A549 (cell line): ENCODE results near the gene KCTD12. TPM values are rescaled to one million over a fixed set of nuclear protein-coding genes. Genes with fewer than 3 reads are reported as not detected.

Experiments
- ATAC-seq, 2 experiments: fragments of 200-7000 bp in 1 of 2; fragments of >200 bp in 1 of 2; cut with Nextera tagmentation in 1 of 2; cut with Tn5 transposase in 1 of 2; 3 replicates each; pipeline versions ENCODE4 v1.8.0 to v1.9.1; 2018 to 2020; ENCODE audit warnings: mild to moderate bottlenecking in 1 of 2, moderate library complexity in 1 of 2
- CTCF ChIA-PET: fragments of 300-600 bp; sonication (Branson Sonifier 250); formaldehyde crosslinking; extraction: SDS; loops from one replicate; lab custom pipeline; 2021; ENCODE audit warnings: antibody characterized with exemption, inconsistent platforms; lab: Yijun Ruan, JAX
- POLR2A ChIA-PET: fragments of 350-600 bp; formaldehyde crosslinking; extraction: SDS; loops from one replicate; lab custom pipeline; 2021; ENCODE audit warnings: antibody characterized with exemption, inconsistent platforms; lab: Yijun Ruan, JAX
- DNase-seq, 2 experiments: peaks; one replicate each; pipeline versions ENCODE4 v3.0.0 to v3.0.0-alpha.2; 2011 to 2016; ENCODE audit warnings: low read depth in 1 of 2, low spot score in 1 of 2
- FAIRE-seq: peaks from 2 replicates; lab custom pipeline; 2011; peaks lifted over from hg19 to GRCh38; lab: Jason Lieb, UNC
- H3K27ac ChIP-seq, 2 experiments: fragments of >200 bp; sonication (Bioruptor Twin); formaldehyde crosslinking; 3 replicates each; pipeline ENCODE4 v1.5.1; 2016 to 2017
- H3K4me1 ChIP-seq: fragments of >200 bp; sonication (Bioruptor Twin); formaldehyde crosslinking; 3 replicates; pipeline ENCODE4 v1.6.1; 2016
- H3K4me2 ChIP-seq: fragments of >200 bp; sonication (Bioruptor Twin); formaldehyde crosslinking; 3 replicates; pipeline ENCODE4 v1.6.1; 2016
- H3K4me3 ChIP-seq: fragments of >200 bp; sonication (Bioruptor Twin); formaldehyde crosslinking; 3 replicates; pipeline ENCODE4 v1.5.1; 2016
- H3K9me3 ChIP-seq: fragments of >200 bp; sonication (Bioruptor Twin); formaldehyde crosslinking; 3 replicates; pipeline ENCODE4 v1.6.1; 2016
- BCL3 ChIP-seq: fragments of >200 bp; sonication (Bioruptor Twin); formaldehyde crosslinking; IDR thresholded peaks from 3 replicates; pipeline ENCODE4 v1.6.1; 2016
- CBX8 ChIP-seq: fragments of 200-600 bp; sonication (generic); IDR thresholded peaks from 2 replicates; pipeline ENCODE4 v1.6.1; 2016
- CHD4 ChIP-seq: fragments of 200-600 bp; sonication (generic); IDR thresholded peaks from 2 replicates; pipeline ENCODE4 v1.6.1; 2016; ENCODE audit warnings: antibody characterized with exemption, mild to moderate bottlenecking, borderline replicate concordance
- CTCF ChIP-seq: fragments of >200 bp; sonication (Bioruptor Twin); formaldehyde crosslinking; IDR thresholded peaks from 3 replicates; pipeline ENCODE4 v1.5.1; 2016
- EHF ChIP-seq: fragments of 250-450 bp; sonication (Bioruptor Pico); IDR thresholded peaks from 2 replicates; pipeline ENCODE4 v1.5.0; 2020; ENCODE audit warnings: mild to moderate bottlenecking
- EHMT2 ChIP-seq: fragments of 200-600 bp; sonication (generic); IDR thresholded peaks from 2 replicates; pipeline ENCODE4 v1.6.1; 2016; ENCODE audit warnings: antibody characterized with exemption, low read depth, mild to moderate bottlenecking, moderate library complexity
- ESRRA ChIP-seq: fragments of 150-350 bp; IDR thresholded peaks from 2 replicates; pipeline ENCODE4 v1.6.1; 2014; ENCODE audit warnings: mild to moderate bottlenecking, low read length, borderline replicate concordance
- HEYL ChIP-seq: fragments of 250-450 bp; sonication (Bioruptor Pico); IDR thresholded peaks from 2 replicates; pipeline ENCODE4 v1.8.0; 2021; ENCODE audit warnings: mild to moderate bottlenecking, moderate library complexity
- HOXB13 ChIP-seq: fragments of 250-450 bp; sonication (Bioruptor Pico); IDR thresholded peaks from 2 replicates; pipeline ENCODE4 v1.5.0; 2020; ENCODE audit warnings: low read depth, mild to moderate bottlenecking, moderate library complexity
- HOXB5 ChIP-seq: fragments of 250-450 bp; sonication (Bioruptor Pico); IDR thresholded peaks from 2 replicates; pipeline ENCODE4 v1.5.0; 2020; ENCODE audit warnings: mild to moderate bottlenecking, moderate library complexity
- KDM1A ChIP-seq: fragments of 200-600 bp; sonication (generic); IDR thresholded peaks from 2 replicates; pipeline ENCODE4 v1.6.1; 2016; ENCODE audit warnings: low read depth, mild to moderate bottlenecking
- MAX ChIP-seq: IDR thresholded peaks from 2 replicates; pipeline ENCODE4 v1.6.1; 2012
- MAZ ChIP-seq: fragments of 150-350 bp; IDR thresholded peaks from 2 replicates; pipeline ENCODE4 v1.6.1; 2014; ENCODE audit warnings: antibody characterized with exemption, low read depth, low read length, borderline replicate concordance
- MYC ChIP-seq: IDR thresholded peaks from 2 replicates; pipeline ENCODE4 v1.6.1; 2012; ENCODE audit warnings: mild to moderate bottlenecking, inconsistent platforms, low read length, improper control_type of control experiment, borderline replicate concordance
- NFE2L2 ChIP-seq: fragments of 150-350 bp; conservative IDR thresholded peaks from 2 replicates; pipeline ENCODE4 v1.6.1; 2014; ENCODE audit warnings: low read length
- PBX3 ChIP-seq: IDR thresholded peaks from 2 replicates; pipeline ENCODE4 v1.6.1; 2012
- POLR2A ChIP-seq: IDR thresholded peaks from 2 replicates; pipeline ENCODE4 v1.6.1; 2012; ENCODE audit warnings: mild to moderate bottlenecking, low read length
- RAD21 ChIP-seq, 2 experiments: fragments of >200 bp in 1 of 2; sonication (Bioruptor Twin) in 1 of 2; formaldehyde crosslinking in 1 of 2; IDR thresholded peaks in 1 of 2; conservative IDR thresholded peaks in 1 of 2; 2 replicates in 1 of 2; 3 replicates in 1 of 2; pipeline ENCODE4 v1.6.1; 2012 to 2018; ENCODE audit warnings: inconsistent platforms in 1 of 2
- RARB ChIP-seq: fragments of 250-450 bp; sonication (Bioruptor Pico); IDR thresholded peaks from 2 replicates; pipeline ENCODE4 v1.8.0; 2021; ENCODE audit warnings: mild to moderate bottlenecking, moderate library complexity
- RCOR1 ChIP-seq: fragments of 150-350 bp; IDR thresholded peaks from 2 replicates; pipeline ENCODE4 v1.6.1; 2014; ENCODE audit warnings: antibody characterized with exemption, low read length, low read depth
- TP53 ChIP-seq: fragments of 250-450 bp; sonication (Bioruptor Pico); IDR thresholded peaks from 2 replicates; pipeline ENCODE4 v1.5.0; 2021; ENCODE audit warnings: mild to moderate bottlenecking, moderate library complexity
- ZC3H11A ChIP-seq: fragments of 450-650 bp; IDR thresholded peaks from 2 replicates; pipeline ENCODE4 v1.6.1; 2014; ENCODE audit warnings: antibody characterized with exemption, mild to moderate bottlenecking
- ZFP36 ChIP-seq: fragments of 450-650 bp; IDR thresholded peaks from 2 replicates; pipeline ENCODE4 v1.6.1; 2014; ENCODE audit warnings: borderline replicate concordance; ENCODE audit not compliant: partially characterized antibody
- ZNF302 ChIP-seq: fragments of 250-450 bp; sonication (Bioruptor Pico); IDR thresholded peaks from 2 replicates; pipeline ENCODE4 v1.9.0; 2021; ENCODE audit warnings: inconsistent platforms, mild to moderate bottlenecking, moderate library complexity
- WGBS: methylation state at CpG from one replicate; pipeline ENCODE4 v1.1.6; 2017; ENCODE audit errors: missing lambda C conversion rate; 5-methylcytosine and 5-hydroxymethylcytosine counted together
- polyA plus RNA-seq, 4 experiments: library from polyadenylated mRNA; depleted of rRNA in 3 of 4; stranded (reverse); fragments of >200 nt; fragmentation: RNase III in 1 of 4; extraction: RNeasy Plus Mini Kit Qiagen cat#74134 plus additional on column Dnase treatment in 1 of 4; gene quantifications; 2 replicates in 3 of 4; 3 replicates in 1 of 4; pipeline ENCODE4 v1.2.3, GENCODE V29; 2011 to 2017

Gene KCTD12
- polyA plus RNA-seq, 2 of the 4 experiments (the other 2 are of a cell fraction), result 0.71 to 0.90 TPM

- DNase-seq (no peak), ATAC-seq (no peak), FAIRE-seq (no peak)
- no peak overlapping the region for H3K4me2 ChIP-seq
- H3K4me1 ChIP-seq, result no peaks in the 10 kb centered on the region
- no peak overlapping the region for H3K27ac ChIP-seq
- 3% methylated on average over 2 of the region's 2 CpGs for WGBS
- H3K4me3 ChIP-seq, result no peak overlapping the region
- POLR2A ChIA-PET, result no interaction called here
- no peaks in the 10 kb centered on the region for H3K9me3 ChIP-seq
- CTCF ChIA-PET, result no interaction called here
- TF ChIP-seq EHF (CRISPR knock-in tag) (no peak), KDM1A (no peak), PBX3 (no peak), MAZ (no peak), HOXB13 (CRISPR knock-in tag) (no peak), RARB (CRISPR knock-in tag) (no peak), CTCF (no peak), ZFP36 (no peak), ZNF302 (CRISPR knock-in tag) (no peak), CBX8 (no peak), POLR2A (no peak), MYC (no peak), ZC3H11A (no peak)
Observed at GRCh38 chr13:76872675-76873074, 13.5 kb downstream of the KCTD12 start.

- Histone ChIP-seq H3K4me3 (no peak overlapping the region), H3K4me2 (no peak overlapping the region), H3K4me1 (no peaks in the 10 kb centered on the region), H3K9me3 (no peaks in the 10 kb centered on the region), H3K27ac (no peak overlapping the region)
- FAIRE-seq (no peak), ATAC-seq (no peak), DNase-seq (no peak)
- WGBS, result 63% methylated on average over 3 of the region's 3 CpGs
- ChIA-PET POLR2A (no interaction called here), CTCF (no interaction called here)
- TF ChIP-seq MAX (no peak), TP53 (CRISPR knock-in tag) (no peak), ESRRA (no peak), RAD21 (conservative IDR thresholded peaks at IDR 0.05 in 1 of 2, IDR thresholded peaks at IDR 0.05 in 1 of 2) (no peak), MAZ (no peak), EHF (CRISPR knock-in tag) (no peak), RCOR1 (no peak), BCL3 (no peak), NFE2L2 (no peak), POLR2A (no peak), HOXB5 (no peak), MYC (no peak), ZNF302 (CRISPR knock-in tag) (no peak), EHMT2 (no peak), CHD4 (no peak), HEYL (CRISPR knock-in tag) (no peak)
Observed at GRCh38 chr13:76871432-76871831, 14.8 kb downstream of the KCTD12 start.
